HS-5 (cell line): ENCODE results near the gene GPR21.

Experiments
- DNase-seq: peaks from one replicate; pipeline ENCODE4 v3.0.0-alpha.2; 2012; ENCODE audit warnings: low read depth

The GPR21 gene

GRCh38 chr9:123063896-123064295 lies 30.4 kb downstream of the GPR21 start:
- no peak for DNase-seq

- no peak for DNase-seq
These were observed 31.2 kb downstream of the GPR21 start for GRCh38 chr9:123064716-123065115.

GRCh38 chr9:123065196-123065595 lies 31.7 kb downstream of the GPR21 start:
- DNase-seq, result no peak

- no peak for DNase-seq
These were observed 33.7 kb downstream of the GPR21 start for GRCh38 chr9:123067136-123067535.

GRCh38 chr9:123069010-123069481 lies 35.6 kb downstream of the GPR21 start:
- peak; percentile 10 for DNase-seq

- DNase-seq, result no peak
These were observed 36.7 kb downstream of the GPR21 start for GRCh38 chr9:123070198-123070597.

- DNase-seq, result no peak
These were observed 39.0 kb downstream of the GPR21 start for GRCh38 chr9:123072407-123072995.

- DNase-seq, result no peak
These were observed 40.0 kb downstream of the GPR21 start for GRCh38 chr9:123073441-123073840.

GRCh38 chr9:123073991-123074422 lies 40.5 kb downstream of the GPR21 start:
- DNase-seq, result peak; percentile 30

- no peak for DNase-seq
These were observed 41.2 kb downstream of the GPR21 start for GRCh38 chr9:123074628-123075027.

- DNase-seq, result no peak
These were observed 47.0 kb downstream of the GPR21 start for GRCh38 chr9:123080444-123080843.

GRCh38 chr9:123081824-123082223 lies 48.4 kb downstream of the GPR21 start:
- DNase-seq, result no peak

- no peak for DNase-seq
These were observed 50.2 kb downstream of the GPR21 start for GRCh38 chr9:123083680-123084079.

- no peak for DNase-seq
These were observed 50.8 kb downstream of the GPR21 start for GRCh38 chr9:123084256-123084655.
